Fibroblast of skin of right biceps (primary cell): ENCODE results near the gene HPF1.

Source experiments
- DNase-seq: peaks from one replicate; pipeline ENCODE4 v3.0.0-alpha.2; 2013

The HPF1 gene

GRCh38 chr4:169730564-169730963 lies 27.2 kb downstream of the HPF1 start:
- no peak for DNase-seq

- no peak for DNase-seq
Measured at GRCh38 chr4:169727616-169728015, 30.1 kb downstream of the HPF1 start.

- peak; percentile 86 for DNase-seq
Measured at GRCh38 chr4:169724260-169724659, 33.5 kb downstream of the HPF1 start.

GRCh38 chr4:169723207-169723965 lies 34.4 kb downstream of the HPF1 start:
- DNase-seq = peak; percentile 18

GRCh38 chr4:169720529-169720928 lies 37.2 kb downstream of the HPF1 start:
- DNase-seq = no peak

GRCh38 chr4:169716677-169717076 lies 41.1 kb downstream of the HPF1 start:
- peak; percentile 17 for DNase-seq

- no peak for DNase-seq
Measured at GRCh38 chr4:169715826-169716225, 41.9 kb downstream of the HPF1 start.

- no peak for DNase-seq
Measured at GRCh38 chr4:169707958-169708643, 49.6 kb downstream of the HPF1 start.

GRCh38 chr4:169698331-169698730 lies 59.4 kb downstream of the HPF1 start:
- no peak for DNase-seq

- no peak for DNase-seq
Measured at GRCh38 chr4:169690787-169691186, 67.0 kb downstream of the HPF1 start.

GRCh38 chr4:169689681-169690080 lies 68.1 kb downstream of the HPF1 start:
- DNase-seq = no peak

- DNase-seq = peak; percentile 40
Measured at GRCh38 chr4:169682372-169683047, 75.2 kb downstream of the HPF1 start.
